Loucy (cell line): ENCODE data around the gene WDR7.

Experiments used
- H2AFZ ChIP-seq: fragments of 200-600 bp; sonication (generic); 2 replicates; pipeline ENCODE4 v1.6.0; 2016; ENCODE audit warnings: antibody characterized with exemption, mild to moderate bottlenecking, low read length, moderate library complexity
- H3F3A ChIP-seq: fragments of 200-600 bp; 2 replicates; pipeline ENCODE4 v1.6.0; 2016; ENCODE audit warnings: antibody characterized with exemption, low read depth, mild to moderate bottlenecking
- H3K27me3 ChIP-seq: fragments of 200-600 bp; sonication (generic); 2 replicates; pipeline ENCODE4 v1.6.1; 2014; ENCODE audit warnings: low read length, mild to moderate bottlenecking; ENCODE audit not compliant: insufficient read depth, poor library complexity, severe bottlenecking
- H3K36me3 ChIP-seq: fragments of 200-600 bp; sonication (generic); 2 replicates; pipeline ENCODE4 v1.6.1; 2016; ENCODE audit warnings: low read length; ENCODE audit not compliant: insufficient read depth
- H3K4me1 ChIP-seq: fragments of 200-600 bp; sonication (generic); 2 replicates; pipeline ENCODE4 v1.5.1; 2014; ENCODE audit warnings: low read length, mild to moderate bottlenecking; ENCODE audit not compliant: insufficient read depth, poor library complexity, severe bottlenecking
- H3K4me2 ChIP-seq: fragments of 200-600 bp; sonication (generic); 2 replicates; pipeline ENCODE4 v1.6.0; 2014; ENCODE audit warnings: antibody characterized with exemption, low read length, low read depth, mild to moderate bottlenecking; ENCODE audit not compliant: poor library complexity, severe bottlenecking
- H3K4me3 ChIP-seq: fragments of 200-600 bp; sonication (generic); 2 replicates; pipeline ENCODE4 v1.5.1; 2014; ENCODE audit warnings: low read length, mild to moderate bottlenecking, mixed read lengths; ENCODE audit not compliant: poor library complexity, severe bottlenecking
- H3K79me2 ChIP-seq: fragments of 200-600 bp; sonication (generic); 2 replicates; pipeline ENCODE4 v1.6.1; 2014; ENCODE audit warnings: low read length; ENCODE audit not compliant: insufficient read depth
- H3K9ac ChIP-seq: fragments of 200-600 bp; sonication (generic); 2 replicates; pipeline ENCODE4 v1.6.0; 2014; ENCODE audit warnings: mild to moderate bottlenecking, low read depth, low read length, moderate library complexity; ENCODE audit not compliant: poor library complexity, severe bottlenecking
- H3K9me2 ChIP-seq: fragments of 200-600 bp; sonication (generic); replicated peaks from 2 replicates; pipeline ENCODE4 v1.6.1; 2016; ENCODE audit warnings: low read depth, low read length, mixed read lengths
- H3K9me3 ChIP-seq: fragments of 200-600 bp; sonication (generic); 2 replicates; pipeline ENCODE4 v1.6.1; 2014; ENCODE audit warnings: mild to moderate bottlenecking, antibody characterized with exemption, low read length, low read depth; ENCODE audit not compliant: insufficient read depth
- H4K20me1 ChIP-seq: fragments of 200-600 bp; sonication (generic); 2 replicates; pipeline ENCODE4 v1.6.0; 2014; ENCODE audit warnings: antibody characterized with exemption, low read length, mild to moderate bottlenecking; ENCODE audit not compliant: insufficient read depth, poor library complexity, severe bottlenecking
- CTCF ChIP-seq: fragments of 200-600 bp; sonication (generic); conservative IDR thresholded peaks from 2 replicates; pipeline ENCODE4 v1.5.1; 2014; ENCODE audit warnings: mild to moderate bottlenecking, antibody characterized with exemption, low read length
- EZH2phosphoT487 ChIP-seq: fragments of 200-600 bp; IDR thresholded peaks from 2 replicates; pipeline ENCODE4 v1.6.1; 2018; ENCODE audit warnings: antibody characterized with exemption, mild to moderate bottlenecking, moderate library complexity, borderline replicate concordance

The WDR7 gene

GRCh38 chr18:57048859-57049258 is 397.7 kb downstream of the WDR7 start:
- Histone ChIP-seq H4K20me1 (no peaks in the 10 kb centered on the region), H3K27me3 (no peaks in the 10 kb centered on the region), H3F3A (no peaks in the 10 kb centered on the region), H3K4me2 (no peak overlapping the region), H3K9ac (no peak overlapping the region), H2AFZ (no peak overlapping the region), H3K79me2 (no peaks in the 10 kb centered on the region), H3K36me3 (no peaks in the 10 kb centered on the region), H3K4me3 (no peak overlapping the region), H3K4me1 (peaks cover 7% of the 10 kb centered on the region), H3K9me3 (no peaks in the 10 kb centered on the region), H3K9me2 (no peaks in the 10 kb centered on the region)
- TF ChIP-seq EZH2phosphoT487 (no peak), CTCF (no peak)

GRCh38 chr18:57050310-57050949 is 399.3 kb downstream of the WDR7 start:
- no peak for TF ChIP-seq EZH2phosphoT487
- no peak for TF ChIP-seq CTCF
- no peak overlapping the region for H3K9ac ChIP-seq
- no peaks in the 10 kb centered on the region for H3K9me3 ChIP-seq
- no peaks in the 10 kb centered on the region for H4K20me1 ChIP-seq
- H3K4me1 ChIP-seq, result peaks cover 7% of the 10 kb centered on the region
- H3K9me2 ChIP-seq, result no peaks in the 10 kb centered on the region
- no peak overlapping the region for H2AFZ ChIP-seq
- no peak overlapping the region for H3K4me2 ChIP-seq
- H3K79me2 ChIP-seq, result no peaks in the 10 kb centered on the region
- no peaks in the 10 kb centered on the region for H3F3A ChIP-seq
- H3K4me3 ChIP-seq, result no peak overlapping the region
- no peaks in the 10 kb centered on the region for H3K36me3 ChIP-seq
- H3K27me3 ChIP-seq, result no peaks in the 10 kb centered on the region

- no peaks in the 10 kb centered on the region for H3K9me3 ChIP-seq
- H4K20me1 ChIP-seq, result no peaks in the 10 kb centered on the region
- H3K4me1 ChIP-seq, result peaks cover 7% of the 10 kb centered on the region
- no peak overlapping the region for H3K4me3 ChIP-seq
- H3F3A ChIP-seq, result no peaks in the 10 kb centered on the region
- no peaks in the 10 kb centered on the region for H3K79me2 ChIP-seq
- no peaks in the 10 kb centered on the region for H3K36me3 ChIP-seq
- H3K9ac ChIP-seq, result no peak overlapping the region
- no peak overlapping the region for H3K4me2 ChIP-seq
- H2AFZ ChIP-seq, result no peak overlapping the region
- TF ChIP-seq EZH2phosphoT487 (no peak), CTCF (no peak)
- H3K27me3 ChIP-seq, result no peaks in the 10 kb centered on the region
- no peaks in the 10 kb centered on the region for H3K9me2 ChIP-seq
Observed at GRCh38 chr18:57051021-57051656, 400.0 kb downstream of the WDR7 start.
